GF-D8 (cell line): Measurements from ENCODE around the gene GNS.
A peak's percentile ranks its signal among the peaks of the same experiment; 100 is the strongest.
"Not testable (repeated sequence)": the region's sequence is repeated elsewhere in the genome, so short reads cannot be mapped to it uniquely, and the experiment has no call there.

Experiments
- DNase-seq: peaks from one replicate; lab custom pipeline; 2025; lab: John Stamatoyannopoulos, UW

The GNS gene

DNA sequence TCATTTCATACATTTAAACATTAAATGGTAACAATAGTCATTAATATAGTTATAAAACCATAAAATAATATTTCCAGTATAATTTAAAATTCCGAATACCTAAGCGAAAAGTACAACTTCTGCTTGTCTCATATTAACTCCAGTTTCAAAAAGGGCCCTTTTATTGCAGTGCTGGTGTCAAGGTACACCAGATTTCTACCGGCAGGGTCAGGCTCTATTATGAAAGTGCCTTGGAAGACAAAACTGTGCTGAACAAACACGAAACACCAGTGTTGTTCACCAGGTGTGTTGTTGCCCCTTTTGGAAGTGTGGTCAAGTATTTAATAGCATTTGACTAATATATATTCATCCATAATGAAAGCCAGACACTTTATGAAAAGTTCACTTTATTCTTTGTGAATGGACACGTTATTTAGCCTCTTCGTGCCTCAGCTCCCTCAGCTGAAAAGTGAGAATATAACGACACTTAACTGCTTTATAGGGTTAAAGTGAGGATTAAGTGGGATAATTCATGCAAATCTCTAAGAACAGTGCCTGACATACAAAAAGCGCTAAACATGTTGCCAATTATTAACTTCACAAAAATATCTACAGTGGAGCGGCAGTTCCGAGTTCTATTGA is 20.3 kb upstream of the GNS start:
- no peak for DNase-seq

DNA sequence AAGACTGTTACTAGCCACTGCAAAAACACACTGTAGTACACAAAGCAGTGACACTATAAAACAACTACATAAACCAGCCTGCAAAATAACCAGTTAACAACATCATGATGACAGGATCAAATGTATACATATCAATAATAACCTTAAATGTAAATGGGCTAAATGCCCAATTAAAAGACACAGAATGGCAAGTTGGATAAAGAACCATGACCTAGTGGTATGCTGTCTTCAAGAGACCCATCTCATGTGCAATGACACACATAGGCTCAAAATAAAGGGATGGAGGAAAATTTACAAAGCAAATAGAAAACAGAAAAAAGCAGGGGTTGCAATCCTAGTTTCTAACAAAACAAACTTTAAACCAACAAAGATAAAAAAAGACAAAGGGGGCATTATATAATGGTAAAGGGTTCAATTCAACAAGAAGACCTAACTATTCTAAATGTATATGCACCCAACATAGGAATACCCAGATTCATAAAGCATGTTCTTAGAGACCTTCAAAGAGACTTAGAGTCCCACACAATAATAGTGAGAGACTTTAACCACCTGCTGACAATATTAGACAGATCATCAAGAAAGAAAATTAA is 16.0 kb upstream of the GNS start:
- not testable (repeated sequence) for DNase-seq

DNA sequence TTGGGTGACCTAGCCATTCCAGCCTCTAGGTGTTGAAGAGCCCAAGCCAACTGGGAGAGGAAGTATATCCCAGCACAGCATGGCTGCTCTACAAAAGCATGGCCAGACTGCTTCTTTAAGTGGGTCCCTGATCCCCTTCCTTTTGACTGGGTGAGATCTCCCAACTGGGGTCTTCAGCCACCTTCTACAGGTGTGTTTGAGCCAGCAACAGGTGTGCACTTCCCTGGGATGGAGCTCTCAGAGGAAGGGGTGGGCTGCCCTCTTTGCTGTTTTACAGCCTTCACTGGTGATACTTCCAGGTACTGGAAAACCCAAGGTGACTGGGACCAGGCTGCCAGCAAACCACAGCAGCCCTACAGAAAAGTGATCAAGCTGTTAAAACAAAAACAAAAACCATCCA is 14.2 kb upstream of the GNS start:
- no peak for DNase-seq

DNA sequence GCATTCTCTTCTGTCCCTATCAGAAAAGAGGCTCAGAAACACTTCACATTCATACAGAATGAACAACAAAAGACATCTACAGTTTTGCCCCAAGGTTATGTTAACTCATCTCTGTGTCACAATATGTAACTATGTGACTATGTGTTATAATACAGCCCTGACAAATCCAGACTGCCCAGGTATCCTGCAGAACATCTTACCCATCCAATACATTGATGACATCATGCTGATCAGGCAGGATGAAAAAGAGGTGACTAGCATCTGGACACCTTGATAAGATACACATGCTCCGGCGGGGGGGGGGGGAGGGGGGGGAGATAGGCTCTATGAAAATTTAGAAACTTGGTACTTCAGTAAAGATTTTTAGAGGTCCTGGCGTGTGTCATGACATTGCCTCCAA is 8.3 kb upstream of the GNS start:
- DNase-seq = no peak

DNA sequence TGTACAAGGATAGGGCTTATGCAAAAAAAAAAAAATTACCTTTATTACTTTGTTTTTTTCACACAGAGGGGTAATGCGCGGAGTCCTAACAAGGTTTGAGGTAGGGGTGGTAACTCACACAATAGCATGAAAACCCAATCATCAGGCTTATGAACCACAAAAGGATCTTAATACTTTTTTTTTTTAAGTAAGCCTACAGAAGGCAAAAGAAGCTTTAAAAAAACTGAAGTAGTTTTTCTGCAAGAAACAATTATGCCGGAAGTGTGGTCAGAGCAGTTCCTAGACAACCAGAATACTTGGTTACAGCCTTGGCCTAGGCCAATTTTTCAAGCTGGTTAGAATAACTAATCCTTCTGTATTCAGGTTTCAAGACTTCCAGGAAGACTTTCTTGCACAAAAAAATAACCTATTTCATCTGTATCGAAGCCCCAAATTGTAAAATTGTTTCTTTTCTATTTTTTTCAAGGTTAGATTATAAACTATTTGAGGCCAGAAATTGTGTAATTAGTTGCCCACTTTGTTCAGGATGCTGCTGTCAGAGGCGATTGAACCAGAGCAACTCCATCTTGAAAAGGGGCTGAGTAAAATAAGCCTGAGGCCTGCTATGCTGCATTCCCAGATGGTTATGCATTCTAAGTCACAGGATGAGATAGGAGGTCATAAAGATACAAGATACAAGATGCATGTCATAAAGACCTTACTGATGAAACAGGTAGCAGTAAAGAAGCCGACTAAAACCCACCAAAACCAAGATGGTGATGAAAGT is 1.8 kb upstream of the GNS start:
- DNase-seq = peak; percentile 40

DNA sequence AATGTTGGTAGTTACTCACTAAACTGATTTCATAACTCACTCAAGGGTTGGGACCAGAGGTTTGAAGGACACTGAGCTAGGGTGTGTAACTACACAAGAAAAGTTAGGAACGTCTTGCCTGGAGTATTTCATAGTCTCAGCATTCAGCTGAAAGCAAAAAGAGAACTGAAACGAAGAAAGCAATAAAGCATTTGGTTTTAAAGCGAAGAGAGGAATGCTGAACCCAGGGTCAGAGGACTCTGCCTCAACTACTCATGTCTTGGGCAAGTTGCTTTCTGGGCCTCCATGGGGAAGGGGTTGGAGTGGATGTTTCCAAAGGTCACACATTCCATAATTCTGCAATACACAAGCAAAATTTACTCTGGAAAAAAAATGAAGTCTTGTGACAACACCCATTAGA is 1.4 kb downstream of the GNS start:
- no peak for DNase-seq

DNA sequence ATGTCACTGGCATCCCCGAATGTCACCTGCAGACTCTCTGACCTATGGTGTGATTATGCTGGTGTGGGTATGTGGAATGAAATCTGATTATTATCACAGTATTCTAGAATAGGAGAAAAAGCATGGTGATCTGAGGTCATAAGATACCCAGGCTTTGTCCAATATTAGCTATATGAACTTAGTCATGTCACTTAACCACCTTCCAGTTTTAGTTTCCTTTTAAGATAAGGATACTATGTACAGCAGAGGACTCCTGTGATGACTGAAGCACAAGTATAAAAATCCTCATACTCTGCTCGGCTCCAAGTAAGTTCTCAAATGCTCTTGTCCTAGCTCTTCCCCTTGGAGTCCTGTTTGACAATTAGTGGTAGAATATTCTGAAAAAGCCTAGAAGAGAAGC is 2.8 kb downstream of the GNS start:
- DNase-seq = no peak

DNA sequence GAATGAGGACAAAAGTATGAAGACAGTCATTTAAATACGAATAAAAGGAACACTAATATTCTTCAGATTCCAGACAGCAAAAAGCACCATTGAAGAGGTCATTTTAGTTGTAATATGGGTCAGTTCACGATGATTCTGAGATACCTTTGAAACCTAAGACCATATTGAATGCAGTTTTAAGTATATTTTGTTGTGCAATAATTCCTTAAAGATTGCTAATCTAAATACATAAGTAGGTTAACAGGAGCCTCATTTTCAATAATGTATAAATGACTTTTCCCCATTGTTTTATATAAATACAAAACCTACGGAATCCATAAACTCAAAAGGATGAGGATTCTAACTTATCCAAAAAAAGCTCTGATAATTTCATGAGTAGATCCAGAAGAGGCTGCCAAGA is 5.8 kb downstream of the GNS start:
- no peak for DNase-seq

DNA sequence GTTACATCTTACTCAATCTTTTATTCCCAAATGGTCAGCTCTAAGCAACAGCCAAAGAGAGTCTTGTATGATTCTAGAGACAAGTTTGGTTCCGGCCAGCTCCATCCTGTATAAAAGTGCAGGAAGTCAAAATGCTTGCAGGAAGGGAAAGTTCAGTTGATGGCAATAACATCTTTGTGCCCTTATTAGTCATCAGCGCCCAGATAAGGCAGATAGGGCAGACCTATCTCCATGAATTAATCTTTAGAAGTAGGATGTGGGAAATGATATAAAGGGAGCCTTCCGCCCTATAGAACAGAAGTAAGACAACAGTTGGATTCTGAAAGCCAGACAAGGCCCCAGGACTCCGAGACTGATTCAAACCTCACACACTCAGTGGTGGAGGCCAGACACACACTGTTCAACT is 6.4 kb downstream of the GNS start:
- no peak for DNase-seq

DNA sequence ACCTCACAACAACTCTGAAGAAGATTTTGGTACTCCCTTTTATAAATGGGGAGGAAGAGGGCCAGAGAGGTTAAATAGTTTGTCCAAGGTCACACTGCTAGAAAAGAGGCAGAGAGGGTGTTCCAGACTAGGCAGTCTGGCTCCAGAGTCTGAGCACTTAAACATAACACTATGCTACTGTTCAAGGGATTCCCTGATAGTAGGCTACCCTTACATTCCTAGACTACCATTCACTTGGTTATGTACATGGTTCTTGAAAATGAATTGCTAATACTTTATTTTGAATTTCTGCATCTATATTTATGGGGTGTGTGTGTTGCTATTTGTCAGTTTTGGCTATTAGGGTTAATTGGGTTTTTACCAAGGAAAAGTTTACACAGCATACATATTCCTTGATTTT is 7.2 kb downstream of the GNS start:
- no peak for DNase-seq

DNA sequence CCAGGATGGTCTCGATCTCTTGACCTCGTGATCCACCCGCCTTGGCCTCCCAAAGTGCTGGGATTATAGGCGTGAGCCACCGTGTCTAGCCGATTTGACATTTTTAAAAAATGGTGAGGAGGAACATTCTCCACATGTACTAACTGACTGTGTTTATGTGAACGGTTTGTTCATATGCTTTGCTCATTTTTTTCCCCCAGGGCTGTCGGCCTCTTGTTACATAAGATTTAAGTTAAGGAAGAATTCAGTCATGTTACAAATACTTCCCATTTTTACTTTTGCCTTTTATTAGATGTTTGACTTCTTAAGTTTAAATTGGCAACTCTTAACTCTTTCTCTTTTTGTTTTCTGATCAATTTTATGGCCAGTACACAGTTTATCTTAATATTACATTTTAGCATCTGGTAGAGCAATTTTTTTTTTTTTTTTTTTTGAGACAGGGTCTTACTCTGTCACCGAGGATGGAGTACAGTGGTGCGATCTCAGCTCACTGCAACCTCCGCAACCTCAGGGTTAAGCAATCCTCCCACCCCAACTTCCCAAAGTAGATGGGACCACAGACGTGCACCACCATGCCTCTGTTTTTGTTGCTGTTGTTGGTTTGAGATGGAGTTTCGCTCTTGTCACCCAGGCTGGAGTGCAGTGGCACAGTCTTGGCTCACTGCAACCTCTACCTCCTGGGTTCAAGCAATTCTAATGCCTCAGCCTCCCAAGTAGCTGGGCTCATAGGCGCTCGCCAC is 9.6 kb downstream of the GNS start:
- DNase-seq = no peak

DNA sequence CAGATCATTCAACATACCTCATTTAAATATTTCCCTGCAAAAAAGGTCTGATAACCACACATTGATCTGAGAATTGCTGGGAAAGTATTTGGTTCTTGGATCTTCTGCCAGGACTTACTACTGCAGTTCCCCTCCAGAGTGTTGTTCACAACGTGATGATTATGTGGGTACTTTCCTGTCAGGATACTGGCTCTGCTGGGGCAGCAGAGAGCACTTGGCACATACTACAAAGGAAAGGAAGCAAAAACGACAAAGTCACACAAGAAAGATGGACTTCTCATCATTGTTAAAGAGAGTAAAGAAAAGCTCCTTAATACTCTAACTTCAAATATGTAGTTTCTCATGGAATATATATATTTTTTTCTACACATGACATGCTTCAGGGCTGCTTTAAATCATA is 11.5 kb downstream of the GNS start:
- no peak for DNase-seq

DNA sequence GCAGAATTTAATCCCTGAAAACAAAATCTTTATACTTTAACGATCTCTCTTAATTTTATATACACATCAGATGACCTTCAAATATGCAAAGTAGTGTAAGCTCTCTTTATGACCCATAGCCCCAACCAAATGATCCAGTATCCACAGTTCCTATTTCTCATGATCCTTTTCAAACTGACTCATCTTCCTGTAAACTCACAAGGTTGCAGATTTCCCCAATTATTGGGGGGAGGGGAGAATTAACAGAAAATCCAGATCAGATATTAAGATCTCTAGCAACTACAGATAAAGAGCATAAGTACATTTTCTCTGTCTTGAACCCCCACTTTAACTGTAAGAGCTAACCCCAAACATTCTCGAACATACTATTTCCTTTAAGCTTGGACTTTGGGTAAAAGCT is 12.5 kb downstream of the GNS start:
- DNase-seq = no peak

DNA sequence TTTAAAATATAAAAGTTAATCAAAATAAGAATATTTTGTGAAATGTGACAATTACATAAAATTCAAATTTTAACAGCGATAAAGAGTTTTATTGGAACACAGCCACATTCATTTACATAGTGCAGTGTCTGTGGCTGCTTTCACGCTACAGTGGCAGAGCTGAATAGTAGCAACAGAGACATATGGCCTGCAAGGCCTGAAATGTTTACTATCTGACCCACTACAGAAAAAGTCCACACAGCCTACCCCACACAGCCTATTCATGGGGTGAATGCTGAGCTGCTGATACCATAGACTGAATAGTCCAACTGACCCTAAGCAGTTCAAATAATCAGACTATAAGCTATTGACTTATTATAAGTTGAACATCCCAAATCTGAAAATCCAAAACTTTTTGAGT is 13.2 kb downstream of the GNS start:
- DNase-seq = no peak

DNA sequence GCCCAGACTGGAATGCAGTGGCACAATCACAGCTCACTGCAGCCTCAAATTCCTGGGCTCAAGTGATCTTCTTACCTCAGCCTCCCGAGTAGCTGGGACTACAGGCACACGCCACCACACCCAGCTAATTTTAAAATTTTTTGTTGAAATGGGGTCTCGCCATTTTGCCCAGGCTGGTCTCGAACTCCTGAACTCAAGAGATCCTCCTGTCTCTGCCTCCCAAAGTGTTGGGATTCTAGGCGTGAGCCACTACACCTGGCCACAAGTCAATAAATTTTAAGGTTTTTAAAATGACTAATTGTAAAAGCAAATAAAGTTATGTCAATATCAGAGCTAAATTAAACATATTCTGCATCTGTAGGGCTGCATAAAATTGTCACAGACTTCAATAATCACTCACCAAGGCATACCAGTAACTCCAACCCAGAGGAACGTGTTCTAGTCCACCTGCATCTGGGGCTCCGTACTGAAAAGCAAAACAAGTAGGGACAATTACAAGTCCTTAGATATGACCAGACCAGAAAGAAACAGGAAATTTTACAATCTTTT is 13.9 kb downstream of the GNS start:
- DNase-seq = no peak

DNA sequence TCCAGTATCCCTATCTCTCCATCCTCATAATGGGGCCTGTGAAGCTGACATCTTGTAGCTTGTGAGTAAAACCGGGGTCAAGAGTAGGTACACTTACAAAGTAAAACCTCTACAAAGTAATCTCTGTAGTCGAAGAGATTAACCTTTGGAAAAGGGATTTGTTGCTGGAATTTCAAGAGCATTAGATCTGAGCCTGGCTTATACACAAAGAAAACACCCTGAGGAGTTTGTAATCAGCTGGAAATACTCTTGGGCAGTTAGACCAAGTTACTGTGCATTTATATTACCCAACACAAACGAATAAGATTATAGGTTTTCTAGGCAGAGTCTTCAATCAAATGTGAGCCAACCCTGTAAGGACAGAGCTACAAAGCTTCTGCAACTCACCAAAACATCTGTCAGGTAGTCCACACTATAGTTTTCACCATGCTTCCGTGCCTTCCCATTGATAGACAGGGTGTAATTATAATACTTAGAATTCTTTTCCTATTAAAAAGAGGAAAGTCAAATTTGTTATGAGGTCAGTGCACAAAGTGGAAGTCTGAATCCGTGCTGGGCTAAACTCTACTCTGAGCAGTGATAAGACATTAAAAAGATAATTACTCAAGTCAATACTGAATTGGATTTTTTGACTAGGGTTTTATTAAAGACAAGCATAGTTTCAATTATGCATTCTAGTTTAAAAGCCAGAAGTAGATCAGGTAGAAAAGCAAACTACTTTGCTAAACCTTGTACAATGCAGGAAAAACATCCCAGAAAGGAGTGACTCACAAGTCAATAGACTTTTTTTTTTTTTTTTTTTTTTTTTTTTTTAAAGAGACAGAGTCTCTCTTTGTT is 14.6 kb downstream of the GNS start:
- no peak for DNase-seq

DNA sequence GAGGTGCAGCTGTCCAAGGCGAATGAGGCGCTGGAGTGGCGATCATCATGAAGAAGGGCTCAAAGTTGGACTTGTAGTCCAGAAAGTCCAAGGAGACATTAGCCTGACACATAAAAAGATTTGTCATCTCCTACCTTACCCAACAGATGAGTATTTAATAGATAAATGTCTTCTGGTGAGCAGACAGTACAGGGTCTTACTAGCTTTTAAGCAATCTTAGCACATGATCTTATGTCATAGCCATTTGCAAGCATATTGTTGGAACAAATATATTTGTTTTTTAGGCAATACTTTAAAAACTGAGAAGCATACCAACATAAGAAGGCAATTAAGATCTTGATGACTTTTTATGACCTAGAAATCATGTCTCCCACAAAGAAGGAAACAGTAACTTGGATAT is 16.0 kb downstream of the GNS start:
- DNase-seq = no peak

DNA sequence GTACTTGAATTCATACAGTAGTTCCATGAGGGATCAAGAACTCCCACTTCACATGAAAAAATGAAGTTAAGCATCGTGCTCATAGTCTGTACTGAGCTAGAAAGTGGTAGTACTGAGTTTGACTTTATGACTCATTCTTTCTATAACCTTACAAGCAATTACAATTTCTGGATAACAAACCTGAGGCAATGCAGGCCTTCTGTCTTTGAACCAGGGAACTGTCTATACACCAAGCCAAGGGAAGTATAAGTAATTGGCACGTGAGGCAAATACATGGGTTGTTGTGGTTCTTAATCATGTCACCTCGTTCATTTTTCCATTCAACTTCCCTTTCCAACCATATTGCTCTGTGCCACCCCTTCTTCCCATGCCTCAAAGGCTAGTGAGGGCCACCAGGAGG is 16.8 kb downstream of the GNS start:
- DNase-seq = no peak

DNA sequence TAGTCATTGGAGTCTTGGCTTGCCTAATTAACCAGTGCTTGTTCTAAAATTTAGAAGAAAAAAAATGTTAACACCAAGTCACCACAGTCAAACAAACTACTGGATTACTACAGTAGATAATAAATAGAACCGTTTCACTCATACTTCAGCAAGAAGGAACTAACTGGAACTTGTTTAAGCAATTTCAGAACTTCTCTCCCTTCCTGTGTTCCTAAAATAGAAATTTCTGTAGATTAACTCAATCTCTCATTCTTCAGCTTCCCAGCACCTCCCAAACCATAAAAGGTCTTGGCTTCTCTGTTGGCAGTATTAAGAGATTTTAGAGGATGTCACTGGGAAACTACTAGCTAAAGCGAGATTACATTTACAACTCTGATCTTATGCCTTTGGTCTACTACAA is 18.6 kb downstream of the GNS start:
- DNase-seq = no peak

DNA sequence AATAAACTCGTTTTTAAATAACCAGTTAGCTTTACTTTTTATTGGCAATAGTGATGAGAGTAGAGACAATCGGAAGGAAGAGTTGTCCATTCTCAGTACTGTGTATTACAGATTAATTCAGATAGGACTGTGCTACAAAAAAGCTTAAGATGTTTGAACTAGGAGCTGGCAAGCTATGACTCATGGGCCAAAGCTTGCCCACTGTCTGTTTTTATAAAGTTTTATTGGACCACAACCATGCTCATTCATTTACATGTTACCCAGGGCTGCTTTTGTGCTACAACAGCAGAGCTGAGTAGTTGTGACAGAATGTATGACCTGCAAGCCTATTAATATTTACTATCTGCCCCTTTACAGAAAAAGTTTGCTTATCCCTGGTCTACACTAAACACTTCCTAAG is 19.4 kb downstream of the GNS start:
- no peak for DNase-seq

DNA sequence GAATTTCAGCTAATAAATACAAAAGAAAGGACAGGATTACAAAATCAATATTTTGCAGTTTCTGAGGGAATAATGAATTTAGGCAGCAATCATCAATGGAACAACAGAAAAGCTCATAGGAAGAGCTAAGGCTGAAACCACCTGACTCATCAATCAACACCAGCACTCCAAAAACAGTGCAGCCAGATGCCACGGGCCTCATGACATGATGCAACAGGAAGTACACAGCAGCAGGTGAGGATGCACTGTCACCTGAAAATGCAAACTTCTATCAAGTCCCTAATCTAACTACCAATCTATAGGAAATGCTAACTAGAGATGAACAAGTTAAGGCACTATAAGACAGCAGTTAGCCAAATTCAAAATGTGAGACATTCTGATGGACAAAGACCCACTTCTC is 21.7 kb downstream of the GNS start:
- DNase-seq = no peak

DNA sequence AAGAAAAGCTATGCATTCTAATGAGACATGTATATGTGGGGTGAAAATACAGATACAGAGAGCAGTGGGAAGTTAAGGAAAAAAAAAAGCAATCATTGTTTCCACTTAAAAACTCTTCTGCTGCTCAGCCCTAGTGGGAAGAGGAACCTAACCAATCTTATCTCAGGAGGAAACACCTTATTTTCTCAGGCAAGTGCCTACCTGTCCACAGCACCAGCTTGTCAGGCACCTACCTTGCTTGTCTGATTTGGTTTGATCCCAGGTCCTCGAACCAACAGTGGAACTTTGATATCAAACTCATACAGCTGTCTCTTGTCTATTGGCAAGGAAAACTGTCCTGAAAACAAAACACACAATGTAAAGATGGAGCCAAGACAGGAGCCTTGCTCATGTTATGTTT is 22.4 kb downstream of the GNS start:
- no peak for DNase-seq
